Mucosa of gallbladder (tissue), 1 donor: ENCODE results near the gene GLT1D1. TPM values are rescaled to one million over a fixed set of nuclear protein-coding genes. Genes with fewer than 3 reads are reported as not detected.

Experiments
- DNase-seq: peaks from one replicate; pipeline ENCODE4 v3.0.0-alpha.2; 2020; ENCODE audit warnings: low spot score
- total RNA-seq: library from RNA; stranded (reverse); gene quantifications from one replicate; pipeline ENCODE4 v1.2.1, GENCODE V29; 2021
- donor health status: DM: no; HTN: no; CAD: no.

The GLT1D1 gene
- total RNA-seq, 1 donor from 2014 or later = 3.3 TPM

GRCh38 chr12:128914908-128915563 lies 61.8 kb downstream of the GLT1D1 start:
- no peak for DNase-seq

GRCh38 chr12:128916425-128916824 lies 63.1 kb downstream of the GLT1D1 start:
- DNase-seq = no peak

- DNase-seq = no peak
Observed at GRCh38 chr12:128918481-128919260, 65.4 kb downstream of the GLT1D1 start.

GRCh38 chr12:128920468-128920867 lies 67.2 kb downstream of the GLT1D1 start:
- peak; percentile 50 for DNase-seq

GRCh38 chr12:128928361-128928760 lies 75.1 kb downstream of the GLT1D1 start:
- DNase-seq = no peak

GRCh38 chr12:128929057-128929456 lies 75.8 kb downstream of the GLT1D1 start:
- DNase-seq = no peak

GRCh38 chr12:128930606-128931005 lies 77.3 kb downstream of the GLT1D1 start:
- DNase-seq = no peak

- DNase-seq = no peak
Observed at GRCh38 chr12:128932521-128932920, 79.2 kb downstream of the GLT1D1 start.

GRCh38 chr12:128933039-128933438 lies 79.8 kb downstream of the GLT1D1 start:
- no peak for DNase-seq

- DNase-seq = no peak
Observed at GRCh38 chr12:128933926-128934325, 80.6 kb downstream of the GLT1D1 start.

- DNase-seq = no peak
Observed at GRCh38 chr12:128938886-128939285, 85.6 kb downstream of the GLT1D1 start.

- DNase-seq = no peak
Observed at GRCh38 chr12:128940090-128940888, 87.0 kb downstream of the GLT1D1 start.

GRCh38 chr12:128940974-128941373 lies 87.7 kb downstream of the GLT1D1 start:
- peak; percentile 87 for DNase-seq

- peak; percentile 53 for DNase-seq
Observed at GRCh38 chr12:128942960-128943477, 89.7 kb downstream of the GLT1D1 start.

- DNase-seq = no peak
Observed at GRCh38 chr12:128944956-128945355, 91.7 kb downstream of the GLT1D1 start.

GRCh38 chr12:128947209-128947608 lies 93.9 kb downstream of the GLT1D1 start:
- DNase-seq = no peak

GRCh38 chr12:128949086-128949485 lies 95.8 kb downstream of the GLT1D1 start:
- DNase-seq = no peak

- peak; percentile 31 for DNase-seq
Observed at GRCh38 chr12:128951448-128951847, 98.2 kb downstream of the GLT1D1 start.

- DNase-seq = no peak
Observed at GRCh38 chr12:128956755-128957154, 103.5 kb downstream of the GLT1D1 start.

GRCh38 chr12:128959901-128960300 lies 106.6 kb downstream of the GLT1D1 start:
- DNase-seq = no peak

GRCh38 chr12:128961308-128961902 lies 108.1 kb downstream of the GLT1D1 start:
- no peak for DNase-seq

GRCh38 chr12:128961957-128962356 lies 108.7 kb downstream of the GLT1D1 start:
- no peak for DNase-seq
